Measurements from ENCODE around the gene KRT78.

Gene KRT78

DNA sequence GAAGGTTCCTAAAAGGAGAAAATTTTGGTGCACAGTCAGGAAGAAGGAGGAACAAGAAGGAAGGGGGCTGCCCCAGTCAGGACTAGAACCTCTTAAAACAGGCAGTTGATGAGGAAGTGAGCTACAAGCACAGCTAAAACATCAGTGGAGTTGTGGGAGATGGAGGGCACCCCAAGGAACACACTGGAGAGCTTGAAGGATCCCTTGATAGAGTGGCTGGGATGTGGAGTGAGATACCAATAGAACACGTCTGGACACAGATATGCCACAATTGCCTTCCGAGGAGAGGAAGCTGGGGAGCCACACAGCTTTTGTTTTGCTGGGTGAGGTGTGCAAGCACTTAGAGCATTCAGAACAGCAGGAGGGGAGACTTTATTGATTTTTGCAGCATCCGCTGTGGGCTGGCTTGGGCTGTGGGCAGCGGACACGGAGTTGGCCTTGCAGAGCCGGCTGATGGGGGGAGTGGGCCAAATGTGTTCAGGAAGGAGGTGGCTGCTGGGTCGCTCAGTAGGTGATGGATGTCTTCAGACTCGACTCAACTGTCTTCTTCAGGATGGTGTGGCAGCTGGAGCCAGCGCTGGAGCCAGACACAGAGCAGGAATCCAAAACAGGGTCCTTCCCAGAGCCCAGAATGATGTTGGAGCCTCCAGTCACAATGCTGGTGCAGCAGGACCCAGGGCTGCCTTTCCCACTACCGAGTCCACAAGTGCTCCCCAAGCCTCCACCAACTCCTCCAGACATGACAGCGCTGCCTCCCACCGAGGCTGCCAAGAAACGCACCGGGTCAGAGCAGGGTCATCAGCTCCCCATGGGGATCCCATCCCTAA lies 10.0 kb downstream of the KRT78 start:
- H3K27me3 ChIP-seq (ENCODE audit: control insufficient read depth, insufficient read depth, low read length, poor library complexity, severe bottlenecking), result no peaks in the 10 kb centered on the region
- no peaks in the 10 kb centered on the region for H3K9me3 ChIP-seq (ENCODE audit: control insufficient read depth, low read length)
- H3K4me3 ChIP-seq (ENCODE audit: insufficient read depth, low read depth, low read length), result no peak overlapping the region
- 75 to 77% methylated on average over 14 of the region's 14 CpGs for WGBS, 2 experiments
- no peak overlapping the region for H3K27ac ChIP-seq (ENCODE audit: insufficient read depth, low read depth, low read length, poor library complexity, severe bottlenecking)
- H3K36me3 ChIP-seq (ENCODE audit: control insufficient read depth, insufficient read depth, low read length), result no peaks in the 10 kb centered on the region
- peaks cover 12% of the 10 kb centered on the region for H3K4me1 ChIP-seq (ENCODE audit: control insufficient read depth, insufficient read depth, low read length)

DNA sequence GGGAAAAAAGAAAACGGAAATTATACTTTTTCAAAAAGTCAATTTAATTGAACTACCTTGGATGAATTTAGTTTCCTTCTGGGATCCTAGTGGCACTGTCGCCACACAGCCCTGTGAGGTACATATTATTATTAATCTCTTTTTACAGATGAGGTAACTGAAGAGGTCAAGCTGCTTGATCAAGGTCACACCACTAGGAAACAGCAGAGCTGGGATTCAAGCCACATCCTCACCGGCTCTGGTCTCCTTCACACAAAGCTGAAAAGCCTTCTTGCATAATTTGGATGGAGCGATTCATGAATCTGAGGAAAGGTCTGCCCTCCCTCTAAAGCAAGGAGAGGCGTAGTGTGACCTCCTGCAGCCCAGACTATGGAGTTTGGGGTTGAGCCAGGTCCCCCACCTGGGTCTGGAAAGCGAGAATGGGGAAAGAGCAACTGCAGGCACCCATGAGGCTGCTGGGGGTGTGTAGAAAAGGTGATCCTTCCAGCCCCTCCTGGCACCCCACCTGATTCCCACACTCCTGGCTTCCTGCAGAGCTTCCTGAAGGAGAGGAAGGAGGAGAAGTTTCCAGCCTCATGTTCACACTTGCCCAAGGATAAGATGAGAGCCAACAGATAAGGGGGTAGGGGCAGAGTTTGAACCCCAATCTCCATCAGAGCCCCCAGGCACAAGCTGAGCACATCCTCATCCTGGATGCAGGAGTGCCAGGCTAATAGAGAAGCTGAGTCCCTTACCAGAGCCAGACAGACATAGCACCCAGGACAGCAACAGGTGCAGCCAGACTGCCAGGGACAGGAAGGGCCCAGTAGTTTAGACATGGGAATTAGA lies 10.8 kb downstream of the KRT78 start:
- peaks cover 12% of the 10 kb centered on the region for H3K4me1 ChIP-seq (ENCODE audit: control insufficient read depth, insufficient read depth, low read length)
- no peak overlapping the region for H3K4me3 ChIP-seq (ENCODE audit: insufficient read depth, low read depth, low read length)
- 91 to 94% methylated on average over 5 to 6 of the region's 6 CpGs for WGBS, 2 experiments
- H3K9me3 ChIP-seq (ENCODE audit: control insufficient read depth, low read length), result no peaks in the 10 kb centered on the region
- no peak overlapping the region for H3K27ac ChIP-seq (ENCODE audit: insufficient read depth, low read depth, low read length, poor library complexity, severe bottlenecking)
- no peaks in the 10 kb centered on the region for H3K36me3 ChIP-seq (ENCODE audit: control insufficient read depth, insufficient read depth, low read length)
- no peaks in the 10 kb centered on the region for H3K27me3 ChIP-seq (ENCODE audit: control insufficient read depth, insufficient read depth, low read length, poor library complexity, severe bottlenecking)

DNA sequence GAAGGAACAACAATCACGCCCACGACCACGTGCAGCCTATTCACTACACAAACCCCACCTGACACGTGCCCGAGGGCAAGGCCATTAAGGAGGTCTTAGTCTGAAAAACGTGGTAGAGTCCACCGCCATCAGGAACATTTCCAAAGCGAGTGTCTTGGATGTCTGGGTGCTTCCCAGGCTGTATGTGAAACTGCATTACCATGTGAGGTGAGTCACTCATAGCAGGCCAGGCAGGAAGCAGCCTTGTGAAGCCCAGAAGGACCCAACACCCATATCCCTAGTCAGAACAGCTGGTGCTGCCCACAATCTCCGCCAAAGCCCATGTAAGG lies 11.4 kb downstream of the KRT78 start:
- Histone ChIP-seq H3K9me3 (ENCODE audit: control insufficient read depth, low read length) (no peaks in the 10 kb centered on the region), H3K36me3 (ENCODE audit: control insufficient read depth, insufficient read depth, low read length) (no peaks in the 10 kb centered on the region), H3K27ac (ENCODE audit: insufficient read depth, low read depth, low read length, poor library complexity, severe bottlenecking) (no peak overlapping the region), H3K4me3 (ENCODE audit: insufficient read depth, low read depth, low read length) (no peak overlapping the region), H3K27me3 (ENCODE audit: control insufficient read depth, insufficient read depth, low read length, poor library complexity, severe bottlenecking) (no peaks in the 10 kb centered on the region), H3K4me1 (ENCODE audit: control insufficient read depth, insufficient read depth, low read length) (peaks cover 12% of the 10 kb centered on the region)
- WGBS, 2 experiments, result 83 to 84% methylated on average over 9 of the region's 9 CpGs

- Histone ChIP-seq H3K9me3 (ENCODE audit: control insufficient read depth, low read length) (no peaks in the 10 kb centered on the region), H3K27ac (ENCODE audit: insufficient read depth, low read depth, low read length, poor library complexity, severe bottlenecking) (no peak overlapping the region), H3K4me3 (ENCODE audit: insufficient read depth, low read depth, low read length) (no peak overlapping the region), H3K36me3 (ENCODE audit: control insufficient read depth, insufficient read depth, low read length) (no peaks in the 10 kb centered on the region), H3K27me3 (ENCODE audit: control insufficient read depth, insufficient read depth, low read length, poor library complexity, severe bottlenecking) (no peaks in the 10 kb centered on the region), H3K4me1 (ENCODE audit: control insufficient read depth, insufficient read depth, low read length) (peaks cover 12% of the 10 kb centered on the region)
- WGBS, 2 experiments, result 90 to 92% methylated on average over 9 of the region's 9 CpGs
Measured at GRCh38 chr12:52836491-52837412, 12.0 kb downstream of the KRT78 start.

DNA sequence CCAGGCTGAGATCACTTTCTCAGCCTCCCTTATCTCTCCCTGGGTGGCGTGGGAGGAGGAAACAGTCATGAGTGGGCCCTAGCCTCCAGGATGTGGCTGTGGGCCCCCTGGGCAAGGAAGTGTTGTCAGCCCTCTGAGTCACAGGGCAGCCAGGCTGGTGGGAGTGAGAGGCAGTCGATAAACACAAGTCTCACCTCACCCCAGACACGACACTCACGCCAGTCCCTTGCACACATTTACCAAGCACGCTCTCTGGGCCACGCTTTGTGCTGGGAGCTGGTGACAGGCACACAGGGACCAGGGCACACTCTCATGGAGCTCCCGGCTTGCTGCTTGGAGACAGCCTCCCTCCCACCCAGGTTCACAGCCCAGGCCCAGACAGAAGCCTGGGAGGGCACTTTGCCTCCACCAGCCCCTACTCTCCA lies 12.7 kb downstream of the KRT78 start:
- Histone ChIP-seq H3K4me3 (ENCODE audit: insufficient read depth, low read depth, low read length) (no peak overlapping the region), H3K27ac (ENCODE audit: insufficient read depth, low read depth, low read length, poor library complexity, severe bottlenecking) (no peak overlapping the region), H3K27me3 (ENCODE audit: control insufficient read depth, insufficient read depth, low read length, poor library complexity, severe bottlenecking) (no peaks in the 10 kb centered on the region), H3K4me1 (ENCODE audit: control insufficient read depth, insufficient read depth, low read length) (peaks cover 12% of the 10 kb centered on the region), H3K9me3 (ENCODE audit: control insufficient read depth, low read length) (no peaks in the 10 kb centered on the region), H3K36me3 (ENCODE audit: control insufficient read depth, insufficient read depth, low read length) (no peaks in the 10 kb centered on the region)
- 91 to 93% methylated on average over 7 of the region's 7 CpGs for WGBS, 2 experiments

DNA sequence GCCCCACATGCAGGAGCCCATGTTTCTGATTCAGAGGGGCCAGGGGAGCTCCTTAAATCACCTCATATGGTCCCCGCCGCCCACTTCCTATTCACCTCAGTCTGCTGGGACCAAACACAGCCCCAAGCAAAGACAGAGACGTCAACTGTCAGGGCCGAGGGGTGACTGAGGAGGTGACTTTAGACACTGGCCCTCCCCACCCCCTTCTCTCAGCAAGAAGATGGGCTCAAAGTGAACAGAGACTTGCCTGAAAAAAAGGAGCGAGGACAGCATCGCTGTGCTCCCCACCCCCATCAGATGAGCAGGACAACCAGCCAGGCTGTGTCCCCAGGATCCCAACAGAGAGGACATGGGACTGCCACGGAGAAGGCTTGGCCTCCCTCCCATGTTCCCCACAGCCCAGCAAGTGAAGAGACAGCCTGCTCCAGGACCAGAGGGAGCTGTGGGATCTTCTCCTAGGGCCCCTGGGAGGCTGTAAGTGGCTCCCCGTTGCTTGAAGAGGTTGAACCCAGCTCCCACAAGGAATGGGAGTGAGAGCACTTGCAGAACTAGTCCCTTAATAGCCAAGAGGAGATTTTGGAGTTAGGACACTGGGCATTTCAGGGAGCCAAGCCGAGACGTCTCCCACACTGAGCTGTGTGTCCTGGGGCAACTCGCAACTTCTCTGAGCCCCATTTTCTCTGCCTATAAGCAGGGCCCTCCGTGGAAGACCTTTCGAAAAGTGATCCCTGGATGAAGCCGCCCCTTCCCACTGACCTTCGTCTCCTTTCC lies 13.3 kb downstream of the KRT78 start:
- H3K4me3 ChIP-seq (ENCODE audit: insufficient read depth, low read depth, low read length), result no peak overlapping the region
- H3K9me3 ChIP-seq (ENCODE audit: control insufficient read depth, low read length), result no peaks in the 10 kb centered on the region
- no peaks in the 10 kb centered on the region for H3K27me3 ChIP-seq (ENCODE audit: control insufficient read depth, insufficient read depth, low read length, poor library complexity, severe bottlenecking)
- H3K36me3 ChIP-seq (ENCODE audit: control insufficient read depth, insufficient read depth, low read length), result no peaks in the 10 kb centered on the region
- no peak overlapping the region for H3K27ac ChIP-seq (ENCODE audit: insufficient read depth, low read depth, low read length, poor library complexity, severe bottlenecking)
- H3K4me1 ChIP-seq (ENCODE audit: control insufficient read depth, insufficient read depth, low read length), result peaks cover 12% of the 10 kb centered on the region
- WGBS, 2 experiments, result 90 to 91% methylated on average over 15 of the region's 15 CpGs

GRCh38 chr12:52834727-52835001 lies 14.1 kb downstream of the KRT78 start:
- no peak overlapping the region for H3K27ac ChIP-seq (ENCODE audit: insufficient read depth, low read depth, low read length, poor library complexity, severe bottlenecking)
- H3K36me3 ChIP-seq (ENCODE audit: control insufficient read depth, insufficient read depth, low read length), result no peaks in the 10 kb centered on the region
- no peaks in the 10 kb centered on the region for H3K27me3 ChIP-seq (ENCODE audit: control insufficient read depth, insufficient read depth, low read length, poor library complexity, severe bottlenecking)
- H3K4me1 ChIP-seq (ENCODE audit: control insufficient read depth, insufficient read depth, low read length), result peaks cover 10% of the 10 kb centered on the region
- no peaks in the 10 kb centered on the region for H3K9me3 ChIP-seq (ENCODE audit: control insufficient read depth, low read length)
- H3K4me3 ChIP-seq (ENCODE audit: insufficient read depth, low read depth, low read length), result no peak overlapping the region
- 86 to 92% methylated on average over 4 of the region's 4 CpGs for WGBS, 2 experiments

DNA sequence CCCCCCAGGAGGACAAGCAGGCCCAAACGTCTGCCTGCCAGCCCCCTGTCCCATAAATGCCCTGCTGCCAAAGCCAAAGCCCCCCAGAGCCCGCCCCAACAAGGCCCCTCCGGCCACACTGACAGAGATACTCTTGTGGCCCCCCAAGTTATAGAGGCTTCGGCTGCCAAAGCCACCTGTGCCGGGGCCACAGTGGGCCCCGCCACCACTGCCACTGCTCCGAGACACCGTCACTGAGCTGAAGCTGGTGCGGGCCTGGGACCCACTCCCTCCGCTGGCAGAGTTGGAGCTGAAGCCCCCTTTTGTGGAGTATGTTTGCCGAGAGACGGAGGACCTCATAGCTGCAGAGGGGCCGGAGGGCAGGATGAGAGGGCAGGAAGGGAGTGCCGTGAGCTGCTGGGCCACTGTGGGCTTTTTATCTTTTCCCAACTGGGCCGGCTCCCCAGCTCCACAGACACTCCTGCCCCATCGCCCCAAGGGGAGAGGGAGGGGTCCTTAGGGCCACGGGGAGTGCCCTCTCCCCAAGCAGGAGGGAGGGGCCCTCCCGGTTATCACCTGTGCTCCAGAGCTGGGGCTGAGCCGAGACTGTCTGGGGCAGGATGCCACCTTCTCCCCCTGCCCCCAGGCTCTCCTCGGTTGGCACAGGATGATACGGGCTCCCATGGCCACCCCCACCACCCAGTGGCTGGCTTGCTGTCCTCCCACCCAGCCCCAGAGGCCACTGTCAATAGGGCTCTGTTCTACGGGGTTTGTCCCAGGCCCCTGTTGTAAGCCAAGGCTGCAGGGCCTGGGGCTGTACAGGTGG lies 14.7 kb downstream of the KRT78 start, which contains the start of gene KRT79:
Gene KRT79 (minus strand): TSS at position 390 of the 805 bp plus-strand sequence. CDS start 51 bp downstream, at position 339.
- no peak within 1 kb of the TSS for H3K27ac ChIP-seq (ENCODE audit: insufficient read depth, low read depth, low read length, poor library complexity, severe bottlenecking)
- no peaks in the 10 kb centered on the region for H3K9me3 ChIP-seq (ENCODE audit: control insufficient read depth, low read length)
- 92% methylated on average over 22 of the region's 22 CpGs for WGBS, 2 experiments
- H3K27me3 ChIP-seq (ENCODE audit: control insufficient read depth, insufficient read depth, low read length, poor library complexity, severe bottlenecking), result no peaks in the 10 kb centered on the region
- no peak within 1 kb of the TSS for H3K4me3 ChIP-seq (ENCODE audit: insufficient read depth, low read depth, low read length)
- no peaks in the 10 kb centered on the region for H3K36me3 ChIP-seq (ENCODE audit: control insufficient read depth, insufficient read depth, low read length)
- H3K4me1 ChIP-seq (ENCODE audit: control insufficient read depth, insufficient read depth, low read length), result peaks cover 5% of the 10 kb centered on the region

Data from ectodermal cell (in vitro differentiated cells).